ENCODE data around the gene ALDH1A3.
A peak's percentile ranks its signal among the peaks of the same experiment; 100 is the strongest.
"Not testable (repeated sequence)": the region's sequence is repeated elsewhere in the genome, so short reads cannot be mapped to it uniquely, and the experiment has no call there.

ALDH1A3 gene

GRCh38 chr15:100879464-100880138, at the start of gene ALDH1A3:
Gene ALDH1A3 (plus strand): TSS chr15:100879831. CDS start chr15:100879908, 77 bp downstream.
- DNase-seq: no peak

GRCh38 chr15:100831467-100831866, 48.2 kb upstream of the ALDH1A3 start:
- no peak for DNase-seq

GRCh38 chr15:100832149-100832942, 47.3 kb upstream of the ALDH1A3 start:
- no peak for DNase-seq

- DNase-seq: no peak
Observed at GRCh38 chr15:100833417-100834389, 45.9 kb upstream of the ALDH1A3 start.

- DNase-seq: no peak
Observed at GRCh38 chr15:100834731-100835130, 44.9 kb upstream of the ALDH1A3 start.

- no peak for DNase-seq
Observed at GRCh38 chr15:100835636-100836035, 44.0 kb upstream of the ALDH1A3 start.

GRCh38 chr15:100836501-100836900, 43.1 kb upstream of the ALDH1A3 start:
- no peak for DNase-seq

GRCh38 chr15:100841426-100841825, 38.2 kb upstream of the ALDH1A3 start:
- DNase-seq: no peak

- no peak for DNase-seq
Observed at GRCh38 chr15:100842756-100843730, 36.6 kb upstream of the ALDH1A3 start.

GRCh38 chr15:100844167-100844566, 35.5 kb upstream of the ALDH1A3 start:
- DNase-seq: no peak

- no peak for DNase-seq
Observed at GRCh38 chr15:100844778-100845177, 34.9 kb upstream of the ALDH1A3 start.

GRCh38 chr15:100847194-100847593, 32.4 kb upstream of the ALDH1A3 start:
- DNase-seq: no peak

- DNase-seq: peak in 3 of 4 experiments; percentile 9 to 58 (median 11)
Observed at GRCh38 chr15:100849021-100849854, 30.4 kb upstream of the ALDH1A3 start.

GRCh38 chr15:100849855-100850218, 29.8 kb upstream of the ALDH1A3 start:
- DNase-seq: no peak

GRCh38 chr15:100851428-100852015, 28.1 kb upstream of the ALDH1A3 start:
- DNase-seq: not testable (repeated sequence)

GRCh38 chr15:100852630-100853029, 27.0 kb upstream of the ALDH1A3 start:
- no peak for DNase-seq

- DNase-seq: no peak
Observed at GRCh38 chr15:100853676-100854440, 25.8 kb upstream of the ALDH1A3 start.

GRCh38 chr15:100856867-100857266, 22.8 kb upstream of the ALDH1A3 start:
- DNase-seq: no peak

- DNase-seq: no peak
Observed at GRCh38 chr15:100858294-100858693, 21.3 kb upstream of the ALDH1A3 start.

Data from activated naive CD4-positive, alpha-beta T cell (primary cell).